Limb (tissue), 2 donors: ENCODE data around the gene MTHFD1.
"Not testable (repeated sequence)": the region's sequence is repeated elsewhere in the genome, so short reads cannot be mapped to it uniquely, and the experiment has no call there.

Source experiments
- DNase-seq, 2 donors: peaks; one replicate each; pipeline ENCODE4 v3.0.0-alpha.2; 2016; ENCODE audit errors: extremely low spot score in 2 of 2

Gene MTHFD1

DNA sequence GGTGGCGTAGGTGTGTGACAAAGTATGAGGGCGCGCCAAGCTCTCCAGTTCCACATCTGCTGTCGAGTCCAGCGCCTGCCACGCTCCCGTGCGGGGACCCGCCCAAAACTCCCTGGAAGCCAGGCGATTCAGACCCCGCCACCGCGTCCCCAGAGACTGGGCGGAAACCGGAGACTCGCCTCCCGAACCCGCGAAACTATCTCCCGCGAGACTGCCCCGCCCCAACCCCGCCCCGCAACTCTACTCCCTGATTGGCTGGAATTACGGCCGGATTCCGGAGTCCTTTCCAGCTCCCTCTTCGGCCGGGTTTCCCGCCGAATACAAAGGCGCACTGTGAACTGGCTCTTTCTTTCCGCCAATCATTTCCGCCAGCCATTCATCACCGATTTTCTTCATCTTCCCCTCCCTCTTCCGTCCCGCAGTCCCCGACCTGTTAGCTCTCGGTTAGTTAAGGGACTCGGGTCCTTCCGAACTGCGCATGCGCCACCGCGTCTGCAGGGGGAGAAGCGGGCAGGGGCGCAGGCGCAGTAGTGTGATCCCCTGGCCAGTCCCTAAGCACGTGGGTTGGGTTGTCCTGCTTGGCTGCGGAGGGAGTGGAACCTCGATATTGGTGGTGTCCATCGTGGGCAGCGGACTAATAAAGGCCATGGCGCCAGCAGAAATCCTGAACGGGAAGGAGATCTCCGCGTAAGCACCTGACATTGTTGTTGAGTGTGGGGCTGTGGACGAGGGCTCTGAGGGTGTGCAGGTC, at the start of gene MTHFD1:
MTHFD1 (plus strand) TSS at position 572 of the 751 bp plus-strand sequence; CDS start at position 647, 75 bp downstream.
- DNase-seq = peak; percentile 97 to 99

DNA sequence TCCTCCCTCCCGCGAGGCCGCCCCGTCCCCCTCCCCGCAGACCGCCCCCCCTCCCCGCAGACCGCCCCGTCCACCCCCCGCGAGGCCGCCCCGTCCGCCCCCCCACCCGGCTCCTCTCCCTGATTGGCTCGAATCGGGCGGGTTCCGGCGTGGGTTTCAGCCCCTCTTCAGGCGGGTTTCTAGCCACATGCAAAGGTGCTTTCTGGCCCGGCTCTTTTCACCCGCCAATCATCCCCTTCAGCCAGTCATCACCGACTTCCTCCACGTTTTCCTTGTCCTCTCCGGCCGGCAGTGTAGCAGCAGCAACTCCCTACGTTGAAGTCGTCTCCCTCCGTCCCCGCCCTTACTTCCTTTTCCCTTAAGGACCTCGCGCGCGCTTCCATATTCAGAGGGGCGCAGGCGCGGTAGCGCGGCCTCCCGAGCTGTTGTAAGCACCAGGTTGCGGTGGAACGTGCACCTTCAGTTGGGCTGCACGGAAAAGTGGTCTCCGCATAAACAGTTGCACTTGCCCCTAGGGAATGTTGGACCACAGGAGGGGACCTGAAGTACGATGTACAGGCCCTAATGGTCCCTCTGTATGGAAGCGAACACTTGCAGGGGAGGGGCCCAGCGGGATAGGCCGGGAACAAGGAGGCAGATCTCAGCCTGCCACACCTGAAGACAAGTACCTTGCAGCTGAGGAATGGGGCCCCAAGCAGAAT, 49.4 kb upstream of the MTHFD1 start:
- DNase-seq = peak; percentile 95 to 97

DNA sequence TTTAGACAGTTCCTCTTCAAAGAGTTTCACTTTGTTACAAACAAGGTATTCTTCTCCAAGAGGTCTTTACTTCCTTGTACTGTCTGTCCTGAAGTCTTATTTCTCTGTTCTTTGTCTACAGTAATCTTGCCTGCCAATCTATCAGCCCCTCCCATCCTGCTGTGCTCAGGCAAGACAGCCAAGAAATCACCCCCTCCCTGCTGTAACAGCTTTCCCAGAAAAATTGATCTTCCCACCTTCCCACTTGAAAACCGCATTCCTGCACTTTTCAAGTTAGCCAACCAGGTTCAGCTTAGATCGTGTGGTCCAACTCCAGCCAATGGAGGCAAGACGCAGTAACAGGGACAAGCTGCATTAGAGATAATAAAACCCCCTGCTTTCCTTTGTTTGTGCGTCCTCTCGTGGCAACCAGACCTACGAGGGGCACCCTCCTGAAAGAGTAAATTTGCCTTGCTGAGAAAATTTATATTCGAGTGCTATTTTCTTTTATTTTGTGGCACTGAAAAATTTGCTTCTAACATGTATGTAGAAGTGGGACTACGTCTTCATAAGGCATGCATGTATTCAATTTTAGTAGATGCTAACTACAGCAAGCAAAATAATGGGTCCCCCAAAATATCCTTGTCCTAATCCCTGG, 47.5 kb upstream of the MTHFD1 start:
- DNase-seq = no peak

DNA sequence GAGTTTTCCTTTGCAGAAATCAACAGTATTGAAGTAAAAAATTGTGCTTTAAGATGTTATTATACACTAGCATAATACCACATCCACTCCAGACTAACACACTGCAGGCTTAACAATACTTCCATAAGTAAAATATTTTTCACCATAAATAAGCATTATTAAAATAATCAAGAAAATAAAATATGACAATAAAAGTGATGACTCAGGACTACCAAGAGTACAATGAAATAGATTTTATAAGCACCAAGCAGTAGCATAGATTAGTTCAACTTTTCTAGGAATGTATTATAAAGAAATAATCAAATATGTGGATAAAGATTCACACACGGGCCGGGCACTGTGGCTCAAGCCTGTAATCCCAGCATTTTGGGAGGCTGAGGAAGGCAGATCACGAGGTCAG, 40.4 kb upstream of the MTHFD1 start:
- no peak for DNase-seq

DNA sequence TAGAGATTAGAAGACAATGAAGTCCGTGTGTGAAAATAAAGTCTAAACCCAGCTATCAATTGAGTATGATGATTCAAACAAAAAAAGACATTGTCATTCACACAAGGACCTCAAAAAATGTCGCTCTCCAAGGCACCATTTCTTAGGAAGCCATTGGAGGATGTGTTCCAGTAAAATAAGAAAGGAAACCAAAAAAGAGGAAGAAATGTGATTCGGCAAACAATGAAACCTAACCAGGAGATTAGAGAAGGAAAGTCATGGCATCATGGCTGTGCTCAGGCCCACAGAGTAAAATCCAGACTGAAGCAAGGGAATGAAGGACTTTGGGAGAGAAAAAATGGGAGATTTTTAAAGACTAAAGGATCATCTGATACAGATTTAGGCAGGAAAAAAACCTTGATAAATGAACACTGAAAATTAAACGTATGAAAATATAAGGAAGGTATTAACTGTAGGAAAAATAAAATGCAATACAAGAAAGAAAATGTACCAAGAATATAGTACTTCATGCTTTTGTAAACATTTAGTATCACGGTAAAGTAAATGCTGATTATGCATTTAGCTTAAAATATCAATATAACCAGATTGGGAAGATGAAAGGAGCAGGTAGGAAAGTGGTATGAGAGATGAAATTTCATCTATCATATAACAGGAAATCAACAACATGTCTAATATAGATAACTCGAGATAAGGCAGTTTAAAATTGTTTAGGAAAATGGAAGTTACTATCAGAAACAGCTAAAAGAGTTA, 38.2 kb upstream of the MTHFD1 start:
- DNase-seq = no peak

DNA sequence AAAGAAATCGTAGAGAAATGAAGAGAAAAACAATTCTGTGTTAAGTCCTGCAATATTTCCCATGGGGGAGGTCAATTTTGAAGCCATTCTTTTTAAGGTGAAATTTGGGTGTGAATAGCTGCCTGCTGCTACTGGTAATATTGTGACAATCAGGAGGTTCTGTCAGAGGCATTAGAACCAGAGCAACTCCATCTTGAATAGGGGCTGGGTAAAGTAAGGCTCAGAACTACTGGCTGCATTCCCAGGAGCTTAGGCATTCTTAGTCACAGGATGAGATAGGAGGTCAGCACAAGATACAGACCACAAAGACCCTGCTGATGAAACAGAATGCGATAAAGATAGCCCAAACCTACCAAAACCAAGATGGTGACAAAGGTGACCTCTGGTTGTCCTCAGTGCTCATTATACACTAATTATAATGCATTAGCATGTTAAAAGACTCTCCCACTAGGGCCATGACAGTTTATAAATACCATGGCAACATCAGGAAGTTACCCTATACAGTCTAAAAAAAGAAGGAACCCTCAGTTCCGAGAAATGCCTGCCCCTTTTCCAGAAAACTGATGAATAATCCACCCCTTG, 24.8 kb upstream of the MTHFD1 start:
- no peak for DNase-seq

DNA sequence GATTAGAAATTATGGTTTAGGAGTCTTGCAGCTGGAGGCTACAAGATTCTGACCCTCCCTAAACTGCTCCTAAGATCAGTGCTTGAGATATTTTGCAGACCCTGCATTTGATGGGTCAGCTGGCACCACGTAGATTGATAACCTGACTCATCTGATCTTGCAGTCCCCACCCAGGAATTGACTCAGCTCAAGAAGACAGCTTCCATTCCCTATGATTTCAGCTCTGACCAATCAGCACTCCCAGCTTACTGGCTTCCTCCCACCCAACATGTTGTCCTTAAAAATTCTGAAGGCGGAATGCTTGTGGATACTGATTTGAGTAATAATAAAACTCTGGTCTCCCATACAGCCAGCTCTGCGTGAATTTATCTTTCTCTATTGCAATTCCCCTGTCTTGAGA, 23.2 kb upstream of the MTHFD1 start:
- no peak for DNase-seq

DNA sequence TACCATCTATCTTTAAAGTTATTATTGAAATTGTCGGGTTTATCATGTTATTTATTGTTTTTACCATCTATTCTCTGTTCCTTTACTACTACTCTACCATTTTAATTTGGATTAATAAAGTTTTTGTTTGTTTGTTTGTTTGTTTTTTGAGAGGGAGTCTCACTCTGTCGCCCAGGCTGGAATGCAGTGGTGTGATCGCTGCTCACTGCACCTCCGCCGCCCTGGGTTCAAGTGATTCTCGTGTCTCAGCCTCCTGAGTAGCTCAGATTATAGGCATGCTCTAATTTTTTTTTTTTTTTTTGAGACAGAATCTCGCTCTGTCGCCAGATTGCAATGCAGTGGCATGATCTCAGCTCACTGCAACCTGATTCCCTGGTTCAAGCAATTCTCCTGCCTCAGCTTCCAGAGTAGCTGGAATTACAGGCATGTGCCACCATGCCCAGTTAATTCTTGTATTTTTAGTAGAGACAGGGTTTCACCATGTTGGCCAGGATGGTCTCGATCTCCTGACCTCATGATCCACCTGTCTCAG, 22.7 kb upstream of the MTHFD1 start:
- DNase-seq = not testable (repeated sequence)

DNA sequence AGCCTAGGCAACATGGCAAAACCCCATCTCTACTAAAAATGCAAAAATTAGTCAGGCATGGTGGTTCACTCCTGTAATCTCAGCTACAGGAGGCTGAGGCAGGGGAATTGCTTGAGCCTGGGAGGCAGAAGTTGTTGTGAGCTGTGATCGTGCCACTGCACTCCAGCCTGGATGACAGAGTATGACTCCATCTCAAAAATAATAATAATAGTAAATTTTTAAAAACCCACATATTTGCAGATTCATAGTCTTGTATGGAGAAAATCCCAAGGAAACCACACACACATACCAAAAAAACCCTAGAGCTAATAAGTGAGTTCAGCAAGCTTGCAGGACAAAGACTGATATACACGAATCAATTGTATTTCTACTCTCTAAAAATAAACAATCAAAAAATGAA, 19.0 kb upstream of the MTHFD1 start:
- DNase-seq = no peak

DNA sequence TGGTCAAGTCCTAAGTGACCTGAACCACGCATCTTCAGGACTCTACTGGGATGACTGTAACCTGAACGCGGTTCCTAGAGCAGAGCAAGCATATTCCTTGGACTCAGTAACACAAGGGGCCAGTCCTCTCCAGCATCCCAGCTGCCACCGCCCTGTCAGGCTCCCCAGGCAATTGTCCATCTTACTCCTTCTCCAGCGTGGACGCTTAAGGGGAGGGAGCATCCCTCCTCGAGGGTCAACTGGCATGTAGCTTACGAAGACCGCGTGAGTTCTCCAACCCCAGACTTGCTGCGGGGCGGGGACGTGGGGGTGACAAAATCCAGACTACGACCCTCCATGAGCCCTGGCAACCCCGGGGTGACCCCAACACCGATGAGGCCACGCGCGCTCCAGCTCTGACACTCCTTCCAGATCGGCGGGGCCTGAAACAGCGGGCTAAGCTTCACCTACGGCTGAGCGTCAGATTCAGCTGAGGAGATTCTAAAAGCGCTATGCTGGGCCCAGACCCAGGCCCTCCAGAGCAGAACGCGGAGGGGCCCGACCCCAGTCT, 846 bp upstream of the MTHFD1 start:
- peak in 1 of 2 donors; percentile 17 for DNase-seq

DNA sequence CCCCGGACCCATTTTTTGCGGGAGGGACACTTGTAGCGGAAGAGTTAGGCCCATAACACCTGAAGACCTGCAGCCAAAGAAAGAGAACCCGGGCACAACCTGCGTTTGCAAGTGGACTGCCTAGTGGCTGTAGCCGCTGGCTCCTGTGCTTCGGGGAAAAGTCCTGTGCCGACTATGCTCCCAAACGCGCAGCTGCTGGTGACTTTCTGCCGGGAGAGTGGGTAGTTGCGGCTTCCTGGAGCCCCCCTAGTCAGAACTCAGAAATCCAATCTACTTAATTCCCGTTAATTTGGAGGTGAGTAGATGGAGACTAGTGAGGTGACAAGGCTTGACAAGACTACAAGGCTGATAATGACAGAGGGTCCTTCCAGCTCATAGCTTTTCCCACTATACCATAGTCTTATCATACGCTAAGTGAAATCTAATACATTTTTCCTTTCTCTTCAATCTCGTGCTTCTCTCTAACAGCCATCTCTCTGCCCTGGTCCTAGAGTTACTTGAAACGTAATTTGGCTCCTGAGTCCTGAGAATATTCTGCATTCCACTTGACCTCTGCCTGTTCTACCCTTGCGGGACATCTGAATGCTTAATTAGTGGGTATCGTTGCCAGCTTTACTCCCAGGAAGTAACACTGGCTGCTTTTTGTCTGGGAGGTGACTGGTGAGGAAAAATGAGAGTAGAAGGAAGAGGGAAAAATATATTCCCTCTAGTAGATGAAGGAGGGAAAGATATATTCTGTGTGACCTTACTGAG, 556 bp downstream of the MTHFD1 start:
- peak in 1 of 2 donors; percentile 32 for DNase-seq

DNA sequence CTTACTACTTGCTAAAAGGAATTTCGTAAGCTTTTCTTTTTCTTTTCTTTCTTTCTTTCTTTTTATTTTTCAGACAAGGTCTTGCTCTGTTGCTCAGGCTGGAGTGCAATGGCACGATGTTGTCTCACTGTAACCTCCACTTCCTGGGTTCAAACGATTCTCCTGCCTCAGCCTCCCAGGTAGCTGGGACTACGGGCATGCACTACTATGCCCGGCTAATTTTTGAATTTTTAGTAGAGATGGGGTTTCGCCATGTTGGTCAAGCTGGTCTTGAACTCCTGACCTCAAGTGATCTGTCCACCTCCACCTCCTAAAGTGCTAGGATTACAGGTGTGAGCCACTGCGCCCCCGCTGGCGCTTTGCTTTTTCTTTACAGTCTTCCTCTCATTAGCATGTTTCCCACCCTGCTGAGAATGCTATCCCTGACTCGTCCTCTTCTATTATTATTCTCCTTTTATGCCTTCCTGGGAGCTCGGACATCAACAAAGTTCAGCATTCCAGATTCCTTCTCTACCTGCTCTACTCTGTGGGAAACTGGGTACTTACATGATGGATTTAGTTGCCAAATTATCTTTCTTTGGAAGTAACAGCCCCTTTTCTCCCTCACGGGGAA, 3.1 kb downstream of the MTHFD1 start:
- no peak for DNase-seq

DNA sequence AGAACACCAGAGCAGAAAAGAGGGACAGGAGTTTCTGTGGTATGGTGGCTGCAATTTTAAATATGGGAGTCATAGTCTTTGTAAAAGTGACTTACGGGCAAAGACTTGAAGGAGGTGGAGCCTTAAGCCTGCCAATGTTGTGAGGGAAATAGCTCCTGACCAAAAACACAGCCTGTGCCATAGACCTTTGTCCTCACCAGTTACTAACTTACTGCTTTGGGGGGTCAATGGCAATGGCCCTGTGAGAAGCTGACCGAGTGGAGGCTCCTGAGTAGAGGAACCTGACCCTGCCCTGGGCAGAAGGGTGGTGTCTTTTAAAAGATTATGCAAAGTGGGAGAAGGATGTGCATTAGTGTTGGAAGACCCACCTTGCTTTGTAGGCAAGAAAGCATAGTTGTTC, 3.8 kb downstream of the MTHFD1 start:
- DNase-seq = no peak

DNA sequence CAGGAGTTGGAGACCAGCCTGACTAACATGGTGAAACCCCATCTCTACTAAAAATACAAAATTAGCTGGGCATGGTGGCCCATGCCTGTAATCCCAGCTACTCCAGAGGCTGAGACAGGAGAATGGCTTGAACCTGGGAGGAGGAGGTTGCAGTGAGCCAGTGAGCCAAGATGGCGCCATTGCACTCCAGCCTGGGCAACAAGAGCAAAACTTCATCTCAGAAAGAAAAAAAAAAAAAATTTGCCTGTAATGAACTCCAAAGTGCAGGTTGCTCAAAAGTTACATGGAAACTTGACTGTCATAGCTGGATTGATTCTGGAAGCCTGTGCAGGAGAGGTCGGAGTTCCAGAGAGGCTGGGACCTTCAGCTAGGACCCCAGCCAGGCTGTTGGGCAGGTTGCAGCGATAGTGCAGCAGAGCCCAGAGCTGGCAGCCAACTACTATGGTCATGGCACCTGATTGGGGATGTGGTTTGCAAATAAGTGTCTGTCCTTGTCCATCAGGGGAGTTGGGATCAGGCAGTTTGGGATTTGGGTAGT, 5.1 kb downstream of the MTHFD1 start:
- DNase-seq = not testable (repeated sequence)

DNA sequence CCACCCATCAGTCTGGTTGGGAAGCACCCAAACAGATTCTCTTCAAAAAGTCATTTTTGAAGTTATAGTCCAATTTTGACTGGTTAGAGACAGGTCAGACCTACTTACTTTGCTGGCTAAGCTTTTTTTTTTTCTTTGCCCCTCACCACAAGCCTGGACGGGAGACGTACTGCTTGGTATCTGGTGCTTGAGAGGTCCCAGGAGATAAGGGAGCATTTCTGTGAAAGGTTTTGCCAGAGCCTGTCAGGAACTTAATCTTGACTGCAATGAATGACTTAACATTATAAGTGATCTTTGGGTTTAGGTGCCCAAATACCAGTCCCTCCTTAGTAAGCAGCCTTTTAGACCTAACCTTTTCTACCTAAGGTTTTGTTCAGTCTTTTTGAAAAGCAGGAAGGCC, 6.3 kb downstream of the MTHFD1 start:
- DNase-seq = no peak

DNA sequence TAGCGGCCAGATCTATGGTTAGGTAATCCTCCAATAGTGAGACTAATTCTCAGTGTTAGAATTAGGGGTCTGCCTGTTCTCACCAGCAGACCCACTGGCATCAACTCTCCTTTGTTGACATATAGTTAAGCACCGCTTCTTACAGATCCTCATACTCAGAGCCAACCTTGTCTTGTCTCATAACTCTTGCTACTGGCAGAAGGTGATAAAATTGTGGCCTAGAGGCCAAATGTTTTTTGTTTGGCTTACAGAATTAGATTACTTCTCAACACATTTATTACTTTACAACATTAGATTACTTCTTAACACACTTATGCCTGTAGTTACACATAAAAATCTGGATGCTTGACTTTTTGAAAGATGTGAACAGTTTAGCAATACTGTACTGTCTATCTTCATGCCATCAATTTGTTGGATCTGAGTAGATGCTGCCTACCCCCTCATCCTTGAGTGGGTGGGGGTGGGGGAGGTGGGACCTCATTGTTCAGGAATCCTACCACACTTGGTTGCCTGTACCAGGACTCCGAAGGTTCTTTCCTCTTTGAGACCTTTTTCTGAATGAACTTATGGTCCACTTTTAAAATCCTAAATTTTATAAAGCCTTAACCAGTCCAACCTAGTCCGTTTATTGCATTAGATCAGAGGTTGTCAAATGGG, 7.0 kb downstream of the MTHFD1 start:
- no peak for DNase-seq

DNA sequence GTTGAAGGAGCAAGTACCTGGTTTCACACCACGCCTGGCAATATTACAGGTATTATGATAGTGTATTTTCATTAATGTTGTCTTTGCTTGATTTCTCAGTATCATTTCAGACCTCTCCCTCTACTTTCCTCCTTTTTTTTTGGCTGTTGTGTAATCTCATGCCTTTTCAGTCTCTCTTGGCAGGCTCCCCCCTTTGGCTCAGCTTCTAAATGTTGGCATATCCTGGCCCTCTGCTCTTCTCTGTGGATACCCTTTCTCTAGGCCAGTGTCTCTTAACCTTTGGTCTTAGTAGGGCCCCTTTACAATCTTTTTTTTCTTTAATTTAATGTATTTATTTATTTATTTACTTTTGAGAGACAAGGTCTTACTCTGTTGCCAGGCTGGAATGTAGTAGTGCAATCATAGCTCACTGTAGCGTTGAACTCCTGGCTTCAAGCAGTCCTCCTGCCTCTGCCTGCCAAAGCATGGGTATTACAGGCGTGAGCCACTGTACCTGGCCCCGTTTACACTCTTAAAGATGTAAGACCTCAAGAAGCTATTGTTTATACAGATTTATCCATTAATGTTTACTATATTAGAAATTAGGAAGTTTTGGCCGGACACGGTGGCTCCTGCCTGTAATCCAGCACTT, 12.8 kb downstream of the MTHFD1 start:
- DNase-seq = no peak

DNA sequence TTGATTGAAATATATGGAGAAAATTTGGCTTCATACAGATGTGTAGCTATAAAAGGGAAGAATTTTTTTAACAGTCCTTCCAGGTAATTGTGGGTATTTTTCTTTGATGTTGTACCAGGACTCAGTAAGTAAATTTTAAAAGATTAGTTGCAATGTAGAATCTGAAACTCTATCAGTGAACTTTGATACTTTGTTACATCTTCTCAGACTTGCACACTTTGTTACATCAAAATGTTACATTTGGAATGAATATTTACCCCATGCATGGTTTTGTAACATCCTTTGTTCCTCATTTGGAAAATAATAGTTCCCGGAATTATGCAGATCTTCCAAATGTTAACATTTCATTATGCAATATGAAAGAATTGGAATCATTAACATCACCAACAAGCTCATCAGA, 13.8 kb downstream of the MTHFD1 start:
- no peak for DNase-seq
